HG03135 (cell line): Measurements from ENCODE around the gene C2CD3.
"Not testable (repeated sequence)": the region's sequence is repeated elsewhere in the genome, so short reads cannot be mapped to it uniquely, and the experiment has no call there.

Experiments
- ATAC-seq: cut with Tn5 transposase; IDR thresholded peaks from one replicate; pipeline ENCODE4 v1.9.1; 2021; ENCODE audit warnings: mild to moderate bottlenecking, moderate library complexity; ENCODE audit not compliant: unreplicated experiment

C2CD3 gene

DNA sequence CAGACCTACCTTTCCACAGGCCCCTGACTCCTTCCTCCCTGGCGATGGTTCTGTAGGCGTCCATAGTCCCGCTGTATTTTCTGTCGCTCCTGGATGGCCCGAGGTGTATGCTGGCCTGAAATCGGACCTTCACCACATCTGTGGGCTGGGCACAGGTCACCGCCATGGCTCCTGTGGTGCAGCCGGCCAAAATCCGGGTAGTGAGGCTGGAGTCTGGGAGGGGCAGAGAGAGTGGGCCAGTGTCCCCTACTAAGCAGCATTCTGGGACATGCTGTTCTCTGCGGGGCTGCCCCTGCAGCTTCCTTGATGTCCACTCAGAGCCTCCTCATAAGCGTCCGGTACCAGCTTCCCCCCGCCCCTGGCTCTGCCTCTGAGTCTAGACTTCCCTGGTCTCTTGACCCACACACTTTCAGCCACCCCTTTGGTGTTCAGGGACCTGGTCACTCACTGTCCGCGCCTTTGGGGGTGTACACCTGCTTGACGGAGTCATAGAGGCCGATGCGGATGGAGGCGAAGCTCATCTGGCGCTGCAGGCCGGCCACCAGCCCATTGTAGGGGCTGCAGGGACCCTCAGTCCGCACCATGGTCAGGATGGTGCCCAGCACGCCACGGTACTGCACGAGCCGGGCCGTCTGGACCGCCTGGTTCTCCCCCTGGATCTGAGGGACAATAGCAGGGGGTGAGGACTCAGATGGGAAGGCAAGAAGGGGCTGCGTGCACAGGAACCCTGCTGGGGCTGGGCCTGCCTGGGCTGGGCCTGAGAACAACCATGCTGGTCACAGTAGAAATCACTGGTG is 164.9 kb downstream of the C2CD3 start:
- ATAC-seq, result no peak

DNA sequence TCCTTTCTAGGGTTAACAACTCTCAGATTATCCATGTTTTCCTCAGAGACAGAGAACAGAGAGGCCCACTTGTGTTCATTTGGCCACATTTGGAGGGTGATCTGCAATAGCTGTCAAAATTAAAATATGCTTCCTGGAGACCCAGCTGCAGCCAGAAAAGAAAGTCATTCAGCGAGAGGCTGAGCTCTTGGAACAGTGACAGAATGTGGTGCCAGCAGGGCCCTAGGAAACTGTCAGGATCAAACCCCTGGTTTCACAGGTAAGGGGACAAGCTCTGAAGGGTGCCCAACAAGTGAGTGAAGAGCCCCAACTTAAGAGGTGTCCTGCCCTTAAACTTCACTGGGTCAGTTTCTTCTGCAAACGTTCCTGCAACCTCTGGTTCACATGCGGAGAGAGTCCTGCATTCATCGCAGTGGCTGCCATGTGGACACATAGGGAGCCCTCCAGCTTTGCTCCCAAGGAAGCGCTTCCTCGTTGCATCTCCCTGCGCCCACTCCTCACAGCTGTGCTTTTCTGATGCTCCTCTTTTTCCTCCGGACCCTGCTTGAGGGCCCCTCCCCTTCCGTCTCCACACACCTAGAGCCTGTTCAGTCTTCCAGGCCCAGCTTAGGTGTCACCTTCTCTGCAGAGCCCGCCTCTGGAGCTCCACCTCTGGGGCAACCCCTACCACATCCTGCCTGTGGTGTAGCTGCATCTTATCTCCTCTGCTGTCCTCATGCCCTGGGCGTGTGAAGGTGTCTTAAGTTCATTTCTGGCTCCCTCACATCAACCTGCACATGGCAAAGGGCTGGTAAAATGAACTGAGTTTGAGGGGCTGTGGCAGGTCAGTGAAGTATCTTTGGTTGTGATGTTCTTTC is 165.8 kb downstream of the C2CD3 start:
- ATAC-seq, result no peak

DNA sequence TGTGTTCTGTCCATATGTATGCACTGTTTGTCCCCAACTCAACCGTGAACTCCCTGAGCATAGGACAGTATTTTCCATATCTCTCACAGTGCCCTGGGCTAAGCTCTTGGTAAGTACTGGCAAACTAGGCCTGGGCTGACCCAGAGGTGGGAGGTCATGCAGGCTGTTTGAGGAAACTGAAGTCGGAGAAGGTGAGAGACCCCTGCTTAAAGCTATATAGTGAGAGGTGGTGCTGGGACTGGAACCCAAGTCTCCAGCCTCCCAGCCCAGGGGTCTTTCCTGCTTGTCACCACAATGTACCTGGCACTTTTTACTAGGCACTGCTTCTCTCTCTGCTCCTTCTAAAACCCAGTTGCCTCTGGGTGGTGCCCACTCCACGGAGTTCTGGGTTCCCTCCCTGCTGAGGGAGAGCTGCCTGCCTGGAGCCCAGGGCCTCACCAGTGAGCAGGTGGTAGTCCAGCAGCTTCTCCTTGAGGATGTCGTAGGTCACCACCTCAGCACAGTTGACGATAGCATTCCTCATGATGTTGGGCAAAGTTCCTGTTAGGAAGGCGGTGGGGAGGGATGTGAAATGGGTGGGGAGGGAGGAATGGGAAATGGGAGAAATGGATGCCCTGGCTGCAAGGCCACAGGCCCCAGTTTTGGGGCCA is 166.6 kb downstream of the C2CD3 start:
- no peak for ATAC-seq

DNA sequence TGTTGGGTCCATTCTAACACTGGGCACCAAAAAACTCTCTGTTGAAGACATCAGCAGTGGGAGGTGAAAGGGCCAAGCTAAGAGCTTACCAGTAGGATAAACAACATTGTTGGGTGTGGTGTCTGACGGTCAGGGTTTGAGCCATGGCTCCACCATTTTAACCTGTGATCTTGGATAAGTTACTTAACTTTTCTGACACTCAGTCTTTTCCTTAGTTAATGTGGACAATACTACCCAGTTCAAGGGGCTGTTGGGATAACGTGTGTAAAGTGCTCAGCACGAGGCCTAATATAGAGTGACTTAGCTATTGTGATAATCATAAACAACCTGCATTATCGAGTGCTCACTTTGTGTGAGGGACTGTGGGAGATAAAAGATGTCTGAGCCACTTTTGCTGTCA is 168.0 kb downstream of the C2CD3 start:
- no peak for ATAC-seq

- no peak for ATAC-seq
Measured at GRCh38 chr11:74001822-74002286, 168.9 kb downstream of the C2CD3 start.

DNA sequence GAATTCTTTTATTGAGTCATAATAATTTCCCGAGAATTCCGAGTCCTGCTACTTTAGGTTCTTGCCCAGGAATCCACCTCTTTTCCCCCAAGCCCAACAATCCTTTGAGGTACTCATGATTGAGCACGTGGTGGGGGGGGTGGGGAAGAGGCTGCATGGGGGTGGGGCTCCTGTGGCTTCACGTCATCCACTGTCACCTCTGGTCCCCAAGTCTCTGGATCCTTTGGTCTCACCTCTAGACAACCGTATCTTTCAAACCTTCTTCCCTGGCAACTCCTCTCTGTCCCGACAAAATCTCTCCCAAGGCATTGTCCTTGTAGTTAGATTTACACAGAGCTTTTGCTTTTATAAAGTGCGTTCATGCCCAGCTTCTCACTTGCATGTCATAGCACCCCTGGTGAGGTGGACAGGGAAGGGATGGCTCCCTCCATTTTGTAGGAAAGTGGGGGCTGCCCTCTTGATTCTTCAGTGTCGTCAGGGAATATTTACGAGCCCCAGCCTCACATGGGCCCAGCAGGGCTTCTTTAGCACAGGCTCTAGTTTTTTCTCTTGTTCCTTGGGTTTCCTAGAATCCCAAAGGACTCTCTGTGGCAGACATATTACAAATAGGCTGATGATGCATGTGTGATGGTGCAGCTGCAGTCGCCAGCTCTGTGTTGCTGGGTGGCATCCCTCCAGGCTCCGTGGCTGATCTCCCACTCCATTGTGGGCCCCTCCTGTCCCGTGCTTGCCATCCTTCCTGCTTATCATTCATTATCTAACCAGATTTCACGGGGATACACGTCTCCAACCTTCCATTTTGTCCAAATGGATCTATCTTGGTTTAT is 170.3 kb downstream of the C2CD3 start:
- no peak for ATAC-seq

GRCh38 chr11:73999581-74000306 is 171.1 kb downstream of the C2CD3 start:
- no peak for ATAC-seq

DNA sequence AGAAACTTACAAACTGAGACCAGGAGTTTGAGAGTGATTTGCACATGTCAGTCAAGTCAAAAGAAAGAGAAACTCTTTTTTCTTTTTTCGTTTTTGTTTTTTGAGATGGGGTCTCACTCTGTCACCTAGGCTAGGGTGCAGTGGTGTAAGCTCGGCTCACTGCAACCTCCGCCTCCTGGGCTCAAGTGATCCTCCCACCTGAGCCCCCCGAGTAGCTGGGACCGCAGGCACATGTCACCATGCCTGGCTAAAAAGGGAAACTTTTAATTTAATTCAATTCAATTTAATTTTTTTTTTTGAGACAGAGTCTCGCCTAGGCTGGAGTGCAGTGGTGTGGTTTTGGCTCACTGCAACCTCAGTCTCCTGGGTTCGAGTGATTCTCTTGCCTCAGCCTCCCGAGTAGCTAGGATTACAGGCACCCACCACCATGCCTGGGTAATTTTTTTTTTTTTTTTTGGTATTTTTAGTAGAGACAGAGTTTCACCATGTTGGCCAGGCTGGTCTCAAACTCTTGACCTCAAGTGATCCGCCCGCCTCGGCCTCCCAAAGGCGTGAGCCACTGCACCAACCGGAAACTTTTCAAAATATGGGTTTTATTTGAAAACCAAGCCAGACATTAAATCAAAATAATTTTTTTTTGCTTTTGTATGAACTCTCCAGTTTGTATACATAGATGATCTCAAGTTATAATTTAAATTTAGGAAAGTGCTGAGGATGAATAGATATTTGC is 171.8 kb downstream of the C2CD3 start:
- no peak for ATAC-seq

- ATAC-seq, result no peak
Measured at GRCh38 chr11:73997120-73997770, 173.6 kb downstream of the C2CD3 start.

DNA sequence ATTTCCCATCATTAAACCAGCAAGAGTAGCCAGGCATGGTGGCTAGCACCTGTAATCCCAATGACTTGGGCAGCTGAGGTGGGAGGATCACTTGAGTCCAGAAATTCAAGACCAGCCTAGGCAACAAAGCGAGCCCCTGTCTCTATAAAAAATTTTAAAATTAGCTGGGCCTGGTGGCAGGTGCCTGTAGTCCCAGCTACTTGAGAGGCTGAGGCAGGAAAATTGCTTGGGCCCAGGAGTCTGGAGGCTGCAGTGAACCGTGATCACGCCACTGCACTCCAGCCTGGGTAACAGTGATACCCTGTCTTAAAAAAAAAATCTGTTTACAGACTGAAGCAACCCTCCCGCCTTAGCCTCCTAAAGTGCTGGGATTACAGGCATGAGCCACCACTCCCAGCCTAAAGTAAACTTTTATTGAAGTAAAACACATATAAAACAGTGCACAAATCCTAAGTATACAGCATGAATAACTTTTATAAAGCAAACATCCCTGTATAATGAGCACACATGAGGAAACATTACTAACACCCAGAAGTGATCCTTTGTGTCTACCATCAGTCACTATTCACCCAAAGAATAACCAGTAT is 174.5 kb downstream of the C2CD3 start:
- no peak for ATAC-seq

DNA sequence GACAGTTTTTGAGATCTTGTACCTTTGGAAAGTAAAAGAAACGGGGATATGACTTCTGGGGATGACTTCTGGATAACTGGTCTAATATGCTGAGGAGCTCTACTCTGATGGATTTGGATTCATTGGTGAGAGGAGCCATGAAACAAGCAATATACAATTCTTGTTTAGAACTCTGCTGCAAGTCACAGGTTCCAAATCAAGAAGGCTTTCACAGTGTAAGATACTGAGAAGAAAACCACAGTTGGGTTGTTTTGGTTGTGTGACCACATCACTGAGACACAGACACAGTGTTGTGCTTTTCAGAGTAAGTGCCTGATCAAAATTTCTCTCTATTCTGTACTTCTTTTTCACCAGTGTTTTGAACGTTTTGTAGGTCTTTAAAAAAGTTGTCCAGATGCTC is 175.1 kb downstream of the C2CD3 start:
- no peak for ATAC-seq

DNA sequence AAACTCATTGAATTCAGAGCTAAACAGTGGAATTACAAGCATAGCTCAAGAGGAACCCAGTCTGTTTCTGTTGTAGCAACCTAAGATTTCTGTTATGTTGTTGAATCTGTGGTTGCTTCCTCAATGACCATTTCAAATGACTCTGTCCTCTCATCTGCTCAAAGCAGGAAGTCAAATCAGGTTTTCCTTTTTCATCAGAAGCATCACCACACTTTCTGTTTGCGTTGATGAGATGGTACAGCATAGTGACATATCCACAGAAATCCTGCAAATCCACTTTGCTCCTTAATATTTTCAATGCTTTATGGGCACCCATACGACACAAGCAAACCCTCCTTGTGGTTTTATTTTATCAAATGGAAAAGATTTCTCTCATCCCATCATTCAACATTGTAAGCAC is 175.6 kb downstream of the C2CD3 start:
- ATAC-seq, result peak; percentile 57

DNA sequence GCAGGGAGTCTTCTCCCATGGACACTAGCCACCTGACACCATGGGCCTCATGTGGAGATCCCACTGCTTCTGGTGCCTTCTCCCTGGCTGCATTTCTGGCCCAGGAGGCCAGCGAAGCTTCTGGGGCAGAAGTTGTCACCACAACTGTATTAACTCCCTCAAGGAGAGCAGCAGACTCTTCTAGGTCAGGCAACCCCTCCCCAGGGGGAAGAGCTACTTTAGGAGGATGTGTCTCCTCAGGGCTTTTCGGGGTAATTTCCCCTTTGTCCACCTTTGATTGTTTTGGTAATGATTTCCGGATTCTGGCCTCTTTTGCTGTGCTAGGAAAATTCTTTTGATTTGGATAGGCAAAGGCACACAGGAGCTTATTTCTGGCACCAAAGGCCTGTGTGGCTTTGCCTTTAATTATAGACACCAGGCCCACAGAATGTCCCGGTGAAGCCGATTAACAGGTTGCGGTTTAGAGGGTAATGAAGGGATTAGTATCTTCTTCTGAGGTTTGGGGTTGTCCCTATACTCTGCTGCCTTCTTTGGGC is 179.3 kb downstream of the C2CD3 start:
- no peak for ATAC-seq

- no peak for ATAC-seq
Measured at GRCh38 chr11:73990730-73991129, 180.1 kb downstream of the C2CD3 start.

- ATAC-seq, result no peak
Measured at GRCh38 chr11:73989156-73989555, 181.6 kb downstream of the C2CD3 start.

DNA sequence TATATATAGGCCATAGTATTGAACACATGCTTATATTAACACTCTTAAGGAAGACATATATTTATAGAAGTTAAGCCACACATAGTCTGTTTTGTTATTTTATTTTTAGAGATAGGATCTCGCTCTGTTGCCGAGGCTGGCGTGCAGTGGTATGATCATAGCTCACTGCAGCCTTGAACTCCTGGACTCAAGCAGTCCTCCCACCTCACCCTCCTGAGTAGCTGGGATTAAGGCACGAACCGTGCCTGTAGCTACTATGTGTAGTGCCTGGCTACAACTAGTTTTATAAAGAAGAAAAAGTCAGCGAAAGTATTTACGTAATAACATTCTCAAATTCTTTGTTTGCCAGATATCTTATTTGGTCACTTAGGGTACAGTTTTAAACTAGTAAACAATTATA is 182.6 kb downstream of the C2CD3 start:
- ATAC-seq, result no peak

DNA sequence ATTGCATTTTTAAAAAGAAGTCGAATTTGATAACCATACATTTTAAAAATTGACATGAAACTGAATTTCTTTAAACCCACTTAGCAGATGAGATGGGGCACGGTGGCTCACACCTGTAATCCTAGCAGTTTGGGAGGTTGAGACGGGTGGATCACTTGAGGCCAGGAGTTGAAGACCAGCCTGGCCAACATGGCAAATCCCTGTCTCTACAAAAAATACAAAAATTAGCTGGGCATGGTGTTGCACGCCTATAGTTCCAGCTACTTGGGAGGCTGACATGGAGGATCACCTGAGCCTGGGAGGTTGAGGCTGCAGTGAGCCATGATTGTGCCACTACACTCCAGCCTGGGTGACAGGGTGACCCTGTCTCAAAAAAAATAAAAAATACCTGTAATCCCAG is 185.1 kb downstream of the C2CD3 start:
- not testable (repeated sequence) for ATAC-seq
